ENCODE results near the gene KCNQ5.
A peak's percentile ranks its signal among the peaks of the same experiment; 100 is the strongest.

Gene KCNQ5

DNA sequence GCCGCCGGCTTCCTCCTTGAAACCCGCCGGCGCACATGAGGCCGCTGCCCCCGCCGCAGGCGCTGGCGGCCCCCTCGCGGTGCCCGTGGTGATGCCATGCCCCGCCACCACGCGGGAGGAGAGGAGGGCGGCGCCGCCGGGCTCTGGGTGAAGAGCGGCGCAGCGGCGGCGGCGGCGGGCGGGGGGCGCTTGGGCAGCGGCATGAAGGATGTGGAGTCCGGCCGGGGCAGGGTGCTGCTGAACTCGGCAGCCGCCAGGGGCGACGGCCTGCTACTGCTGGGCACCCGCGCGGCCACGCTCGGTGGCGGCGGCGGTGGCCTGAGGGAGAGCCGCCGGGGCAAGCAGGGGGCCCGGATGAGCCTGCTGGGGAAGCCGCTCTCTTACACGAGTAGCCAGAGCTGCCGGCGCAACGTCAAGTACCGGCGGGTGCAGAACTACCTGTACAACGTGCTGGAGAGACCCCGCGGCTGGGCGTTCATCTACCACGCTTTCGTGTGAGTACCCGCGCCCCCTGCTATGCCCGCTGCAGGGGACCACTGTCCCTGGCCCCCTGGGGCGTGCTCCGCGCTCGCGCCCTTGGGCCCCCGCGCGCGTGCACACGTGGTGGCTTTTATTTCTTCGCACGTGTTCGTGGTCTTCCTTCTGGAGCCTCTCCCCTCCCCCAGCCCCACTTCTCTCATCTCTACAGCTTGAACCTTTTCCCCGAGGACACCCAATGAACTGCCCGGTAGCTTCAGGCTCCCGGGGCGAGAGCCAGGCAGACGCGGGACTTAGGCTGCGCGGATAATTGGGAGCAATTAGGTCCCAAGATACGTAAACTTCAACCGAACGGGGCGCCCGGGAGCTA is 453 bp downstream of the KCNQ5 start:
- TF ChIP-seq JUND (IDR thresholded peaks at IDR 0.05; ENCODE audit: low read depth) = no peak
- in situ Hi-C loops (cut with HindIII; ENCODE audit: low pct_unique_long_range_greater_than_20kb, low sequenced_read_pairs) = no loop called here
- DNase-seq (ENCODE audit: low read depth in 1 of 2, low spot score in 1 of 2) = peak; percentile 42 to 44

DNA sequence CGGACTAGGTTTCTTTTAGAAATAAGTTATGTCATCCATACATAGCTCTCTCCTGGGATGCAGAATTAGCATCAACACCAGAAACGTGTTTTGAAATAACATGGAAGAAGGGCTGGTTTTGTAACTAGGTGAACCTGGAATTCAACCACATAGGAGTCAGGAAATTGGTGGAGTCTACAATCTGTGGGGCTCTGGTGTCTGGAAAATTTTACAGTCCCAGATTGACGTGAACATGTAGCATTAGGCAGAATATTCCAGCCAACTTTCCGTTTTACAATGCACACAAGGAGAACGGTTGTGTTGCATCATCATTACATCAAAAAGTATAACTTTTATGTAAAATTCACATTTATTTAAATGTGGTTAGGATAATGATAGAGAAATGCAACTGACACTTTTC is 1.9 kb downstream of the KCNQ5 start:
- TF ChIP-seq JUND (IDR thresholded peaks at IDR 0.05; ENCODE audit: low read depth) = no peak
- DNase-seq (ENCODE audit: low read depth in 1 of 2, low spot score in 1 of 2) = no peak
- in situ Hi-C loops (cut with HindIII; ENCODE audit: low pct_unique_long_range_greater_than_20kb, low sequenced_read_pairs) = no loop called here

DNA sequence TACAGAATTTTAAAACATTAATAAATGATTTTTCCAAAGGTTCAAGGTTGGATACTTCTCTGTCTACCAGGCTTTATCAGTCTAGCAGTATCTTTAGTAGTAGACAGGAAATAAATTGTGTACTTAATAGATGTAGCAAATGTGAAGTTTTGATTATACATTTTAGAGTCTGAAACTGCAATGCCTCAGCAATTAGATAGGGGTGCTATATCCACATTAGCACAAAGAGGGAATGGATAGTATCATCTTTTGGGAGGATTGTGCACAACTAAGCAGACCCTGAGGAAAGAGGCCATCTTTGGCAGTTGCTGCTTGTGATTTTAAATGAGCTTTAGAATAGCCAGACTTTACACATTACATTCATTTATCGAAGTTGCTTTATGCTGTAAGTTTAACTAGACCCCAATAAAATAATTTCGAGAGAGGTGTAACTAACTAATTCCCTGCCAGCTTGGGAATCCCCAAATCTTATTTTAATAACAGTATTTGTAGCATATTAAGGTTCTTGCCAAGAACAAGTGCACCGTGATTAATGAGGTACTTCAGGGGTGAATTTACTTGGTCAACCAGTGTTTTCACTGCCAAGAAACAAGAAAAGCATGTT is 2.8 kb downstream of the KCNQ5 start:
- DNase-seq (ENCODE audit: low read depth in 1 of 2, low spot score in 1 of 2) = peak; percentile 16 to 36
- in situ Hi-C loops (cut with HindIII; ENCODE audit: low pct_unique_long_range_greater_than_20kb, low sequenced_read_pairs) = no loop called here
- no peak for TF ChIP-seq JUND (IDR thresholded peaks at IDR 0.05; ENCODE audit: low read depth)

DNA sequence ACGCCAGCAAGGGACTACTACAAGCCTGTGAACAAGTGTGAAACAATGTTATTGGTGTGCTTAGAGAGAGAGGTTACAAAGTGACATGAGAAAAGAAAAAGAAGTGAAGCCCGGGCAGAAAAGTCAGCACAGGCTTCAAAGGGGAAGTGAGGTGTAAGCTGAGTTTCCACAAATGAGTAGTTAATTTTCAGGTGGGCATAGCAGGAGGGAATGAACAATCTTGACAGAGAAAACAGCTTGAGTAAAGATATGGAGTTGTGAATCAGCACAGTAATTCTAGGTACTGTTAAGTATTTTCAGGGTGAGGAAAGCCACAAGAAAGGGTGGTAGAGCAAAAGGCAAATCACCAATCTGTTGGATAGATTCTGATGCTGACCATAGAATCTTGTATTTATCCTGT is 4.3 kb downstream of the KCNQ5 start:
- no peak for DNase-seq (ENCODE audit: low read depth in 1 of 2, low spot score in 1 of 2)
- no peak for TF ChIP-seq JUND (IDR thresholded peaks at IDR 0.05; ENCODE audit: low read depth)
- in situ Hi-C loops (cut with HindIII; ENCODE audit: low pct_unique_long_range_greater_than_20kb, low sequenced_read_pairs) = no loop called here

DNA sequence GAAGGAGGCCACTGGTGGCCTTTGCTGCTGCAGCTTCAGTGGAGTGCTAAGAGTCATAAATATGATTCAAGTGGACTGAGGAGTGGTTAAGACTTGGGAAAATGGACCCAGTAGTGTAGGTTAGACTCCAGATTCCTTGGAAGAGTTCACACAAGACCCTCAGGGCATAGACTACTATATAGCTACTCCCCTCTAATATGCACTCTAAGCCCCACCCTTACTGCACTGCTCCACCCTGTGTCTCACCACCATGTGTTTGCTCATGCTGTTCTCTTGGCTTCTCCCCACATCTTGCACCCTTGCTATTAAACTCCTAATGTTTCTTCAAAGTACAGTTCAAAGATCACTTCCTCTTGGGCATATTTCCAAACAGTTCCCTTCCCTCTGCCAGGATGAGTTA is 5.7 kb downstream of the KCNQ5 start:
- TF ChIP-seq JUND (IDR thresholded peaks at IDR 0.05; ENCODE audit: low read depth) = no peak
- in situ Hi-C loops (cut with HindIII; ENCODE audit: low pct_unique_long_range_greater_than_20kb, low sequenced_read_pairs) = no loop called here
- DNase-seq (ENCODE audit: low read depth in 1 of 2, low spot score in 1 of 2) = no peak

DNA sequence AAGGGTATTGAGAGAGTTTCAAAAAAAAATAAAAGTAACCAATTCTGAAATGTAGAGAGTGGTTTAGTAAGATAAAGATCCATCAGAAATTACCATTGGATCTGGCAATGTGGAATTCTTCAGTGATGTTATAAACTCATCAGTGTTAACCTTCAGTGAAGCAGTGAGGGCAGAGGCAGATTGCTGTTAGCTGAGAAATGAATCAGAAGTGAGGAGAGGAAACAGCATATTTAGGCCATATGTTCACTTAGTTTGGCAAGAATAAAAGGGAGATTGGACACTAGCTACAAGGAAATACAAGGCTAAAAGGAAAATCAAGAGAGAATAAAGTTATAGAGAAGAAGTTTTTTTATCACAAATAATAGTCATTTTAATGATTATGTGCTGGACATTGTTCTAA is 9.6 kb downstream of the KCNQ5 start:
- in situ Hi-C loops (cut with HindIII; ENCODE audit: low pct_unique_long_range_greater_than_20kb, low sequenced_read_pairs) = no loop called here
- TF ChIP-seq JUND (IDR thresholded peaks at IDR 0.05; ENCODE audit: low read depth) = no peak
- DNase-seq (ENCODE audit: low read depth in 1 of 2, low spot score in 1 of 2) = no peak

DNA sequence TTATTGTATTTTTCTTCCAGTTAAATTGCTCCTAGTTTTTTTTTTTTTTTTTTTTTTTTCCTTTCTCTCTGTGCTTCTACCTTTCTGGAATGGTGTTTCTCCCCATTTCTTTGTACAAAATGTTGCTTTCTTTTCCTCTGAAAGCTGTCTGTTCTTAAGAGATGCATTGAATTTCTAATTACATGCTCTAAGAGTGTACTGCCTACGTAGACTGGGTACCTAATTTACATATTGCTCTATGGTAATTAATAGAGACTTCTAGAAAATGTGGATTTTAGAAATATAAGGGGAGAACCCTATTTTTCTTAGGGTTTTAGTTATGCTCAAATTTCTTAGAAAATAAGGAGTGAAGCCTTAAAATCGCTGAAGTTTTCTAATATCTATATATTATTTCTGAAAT is 13.8 kb downstream of the KCNQ5 start:
- TF ChIP-seq JUND (IDR thresholded peaks at IDR 0.05; ENCODE audit: low read depth) = no peak
- in situ Hi-C loops (cut with HindIII; ENCODE audit: low pct_unique_long_range_greater_than_20kb, low sequenced_read_pairs) = no loop called here
- DNase-seq (ENCODE audit: low read depth in 1 of 2, low spot score in 1 of 2) = no peak

DNA sequence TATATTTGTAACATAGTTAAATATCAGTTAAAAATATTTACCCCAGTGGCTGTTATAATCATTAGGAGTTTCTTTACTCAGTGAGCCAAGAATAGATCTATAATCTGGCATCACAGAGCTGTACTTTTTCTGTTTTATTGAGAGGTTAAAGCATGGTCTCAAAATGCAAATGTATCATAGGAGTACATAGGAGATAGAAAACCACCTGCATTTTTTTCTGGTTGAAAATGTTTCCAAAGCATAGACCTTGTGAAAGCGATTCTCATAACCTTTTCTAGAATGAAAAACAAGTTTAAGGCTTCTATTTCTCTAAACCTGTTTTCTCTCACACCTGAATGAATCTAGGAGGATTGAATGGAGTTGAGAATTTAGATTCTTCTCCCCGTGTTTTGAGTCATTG is 14.4 kb downstream of the KCNQ5 start:
- in situ Hi-C loops (cut with HindIII; ENCODE audit: low pct_unique_long_range_greater_than_20kb, low sequenced_read_pairs) = no loop called here

DNA sequence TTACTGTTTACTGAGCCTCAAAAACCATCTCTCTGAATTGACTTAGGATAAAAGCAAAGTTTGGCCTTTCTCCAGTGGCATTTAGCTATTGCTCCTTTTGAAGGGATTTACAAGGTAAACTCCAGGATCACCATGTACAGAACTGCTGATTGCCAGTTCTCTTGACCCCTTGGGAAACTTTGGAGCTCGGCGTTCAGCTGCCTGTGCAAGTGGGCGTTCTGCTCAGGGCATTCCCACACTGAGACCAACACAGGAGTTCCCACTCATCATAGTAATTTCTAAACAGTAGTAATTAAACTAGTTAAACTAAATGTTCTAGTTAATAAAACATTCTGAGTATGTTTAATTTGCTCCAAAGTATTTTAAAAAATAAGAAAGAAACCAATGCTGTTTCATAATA is 14.9 kb downstream of the KCNQ5 start:
- in situ Hi-C loops (cut with HindIII; ENCODE audit: low pct_unique_long_range_greater_than_20kb, low sequenced_read_pairs) = no loop called here
- TF ChIP-seq JUND (IDR thresholded peaks at IDR 0.05; ENCODE audit: low read depth) = no peak
- DNase-seq (ENCODE audit: low read depth in 1 of 2, low spot score in 1 of 2) = no peak

More for the DNA sequence above, 14.4 kb downstream of the KCNQ5 start:
- TF ChIP-seq JUND (IDR thresholded peaks at IDR 0.05; ENCODE audit: low read depth) = no peak
- DNase-seq (ENCODE audit: low read depth in 1 of 2, low spot score in 1 of 2) = no peak

DNA sequence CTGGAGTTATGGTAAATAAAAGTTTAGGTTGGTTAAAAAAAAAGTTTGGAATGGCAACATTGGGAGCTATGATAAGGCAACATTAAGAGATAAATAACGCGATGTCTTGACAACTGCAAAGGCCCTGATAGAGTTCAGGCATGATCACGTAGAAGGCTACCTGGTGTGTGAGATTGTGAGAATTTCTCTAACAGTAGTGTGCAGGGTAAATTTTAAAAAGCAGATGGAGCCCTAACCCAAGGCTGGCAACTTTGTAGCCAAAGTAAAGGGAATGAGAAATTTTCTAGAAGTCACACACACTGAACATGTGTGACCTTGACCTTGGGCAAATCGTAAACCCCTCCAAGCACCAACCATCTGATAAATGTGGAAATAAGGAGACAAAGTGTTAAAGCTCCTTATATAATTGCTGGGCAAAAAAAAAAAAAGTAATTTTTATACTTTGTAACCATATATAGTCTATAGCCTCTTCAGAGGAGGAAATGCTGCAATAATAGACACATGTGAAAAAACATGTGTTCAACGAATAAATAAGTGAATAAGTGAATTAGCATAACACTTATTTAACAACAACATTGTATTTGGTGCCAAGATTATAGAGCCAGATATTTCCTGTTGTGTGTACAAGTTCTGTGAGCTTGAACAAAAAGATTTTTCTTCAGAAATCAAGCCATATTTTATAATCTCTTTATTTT is 18.2 kb downstream of the KCNQ5 start:
- DNase-seq (ENCODE audit: low read depth in 1 of 2, low spot score in 1 of 2) = no peak
- in situ Hi-C loops (cut with HindIII; ENCODE audit: low pct_unique_long_range_greater_than_20kb, low sequenced_read_pairs) = no loop called here
- no peak for TF ChIP-seq JUND (IDR thresholded peaks at IDR 0.05; ENCODE audit: low read depth)

DNA sequence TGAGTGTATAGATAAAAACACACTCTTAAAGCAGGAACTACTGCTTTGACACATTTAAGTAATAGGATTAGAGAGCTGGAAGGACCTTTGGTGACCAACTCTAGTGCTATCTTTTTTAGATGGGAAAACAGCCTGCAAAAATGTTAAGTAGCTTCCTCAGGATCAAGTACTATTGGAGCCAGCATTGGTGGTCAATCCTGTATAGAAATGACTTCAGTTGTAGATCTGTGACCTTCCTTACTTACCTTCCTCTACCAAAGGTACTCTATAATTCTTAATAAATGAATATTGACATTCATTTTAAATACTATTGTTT is 18.7 kb downstream of the KCNQ5 start:
- in situ Hi-C loops (cut with HindIII; ENCODE audit: low pct_unique_long_range_greater_than_20kb, low sequenced_read_pairs) = no loop called here
- TF ChIP-seq JUND (IDR thresholded peaks at IDR 0.05; ENCODE audit: low read depth) = no peak
- no peak for DNase-seq (ENCODE audit: low read depth in 1 of 2, low spot score in 1 of 2)

DNA sequence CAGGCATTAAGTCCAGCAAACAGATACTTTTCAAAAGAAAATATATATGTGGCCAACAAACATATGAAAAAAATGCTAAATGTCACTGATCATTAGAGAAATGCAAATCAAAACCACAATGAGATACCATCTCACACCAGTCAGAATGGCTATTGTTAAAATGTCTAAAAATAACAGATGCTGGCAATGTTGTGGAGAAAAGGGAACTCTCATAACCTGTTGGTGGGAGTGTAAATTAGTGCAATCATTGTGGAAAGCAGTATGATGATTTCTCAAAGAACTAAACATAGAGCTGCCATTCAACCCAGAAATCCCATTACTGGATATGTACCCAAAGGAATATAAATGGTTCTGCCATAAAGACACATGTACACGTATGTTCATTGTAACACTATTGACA is 20.6 kb downstream of the KCNQ5 start:
- no peak for DNase-seq (ENCODE audit: low read depth in 1 of 2, low spot score in 1 of 2)
- in situ Hi-C loops (cut with HindIII; ENCODE audit: low pct_unique_long_range_greater_than_20kb, low sequenced_read_pairs) = no loop called here
- TF ChIP-seq JUND (IDR thresholded peaks at IDR 0.05; ENCODE audit: low read depth) = no peak

DNA sequence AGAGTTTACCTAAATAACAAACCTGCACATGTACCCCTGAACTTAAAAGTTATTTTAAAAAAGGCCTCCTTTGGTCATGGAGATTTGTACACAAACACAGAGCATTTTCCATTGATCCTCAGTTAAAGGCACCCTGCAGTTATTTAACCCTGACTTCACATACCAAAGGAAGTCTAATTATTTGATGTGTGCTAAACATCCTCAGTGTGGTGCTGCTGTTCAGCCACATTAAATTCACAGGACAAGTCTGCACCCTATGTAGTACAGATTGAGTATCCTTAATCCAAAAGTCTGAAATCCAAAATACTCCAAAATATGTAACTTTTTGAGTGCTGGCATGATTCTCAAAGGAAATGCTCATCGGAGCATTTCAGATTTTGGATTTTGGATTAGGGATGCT is 21.4 kb downstream of the KCNQ5 start:
- in situ Hi-C loops (cut with HindIII; ENCODE audit: low pct_unique_long_range_greater_than_20kb, low sequenced_read_pairs) = no loop called here
- no peak for TF ChIP-seq JUND (IDR thresholded peaks at IDR 0.05; ENCODE audit: low read depth)
- DNase-seq (ENCODE audit: low read depth in 1 of 2, low spot score in 1 of 2) = peak in 1 of 2 experiments; percentile 47
